HL-60 (cell line): ENCODE data around the gene CUL5.
A peak's percentile ranks its signal among the peaks of the same experiment; 100 is the strongest.

Experiments
- DNase-seq, 2 experiments: peaks; one replicate each; pipeline ENCODE4 v3.0.0-alpha.2; 2010 to 2020; ENCODE audit warnings: low read depth in 1 of 2, low spot score in 1 of 2
- H3K27ac ChIP-seq: fragments of 250-450 bp; sonication (Bioruptor Pico); replicated peaks from 2 replicates; pipeline ENCODE4 v1.5.1; 2020; ENCODE audit warnings: mild to moderate bottlenecking, moderate library complexity
- H3K27me3 ChIP-seq: fragments of 250-450 bp; sonication (Bioruptor Pico); 2 replicates; pipeline ENCODE4 v1.5.1; 2021; ENCODE audit warnings: mild to moderate bottlenecking, moderate library complexity; ENCODE audit not compliant: insufficient read depth, poor library complexity, severe bottlenecking
- H3K4me3 ChIP-seq: replicated peaks from 2 replicates; pipeline ENCODE4 v1.5.1; 2011; ENCODE audit warnings: mild to moderate bottlenecking, control low read depth, low read length; ENCODE audit not compliant: insufficient read depth
- GABPA ChIP-seq: IDR thresholded peaks from 2 replicates; pipeline ENCODE4 v1.6.1; 2012; ENCODE audit warnings: low read depth
- POLR2AphosphoS5 ChIP-seq: IDR thresholded peaks from 2 replicates; pipeline ENCODE4 v1.6.1; 2012; ENCODE audit warnings: low read depth
- REST ChIP-seq: IDR thresholded peaks from 2 replicates; pipeline ENCODE4 v1.6.1; 2012; ENCODE audit warnings: low read depth; ENCODE audit not compliant: insufficient replicate concordance
- SPI1 ChIP-seq: IDR thresholded peaks from 2 replicates; pipeline ENCODE4 v1.6.1; 2012; ENCODE audit warnings: low read depth, mild to moderate bottlenecking, borderline replicate concordance
- TF ChIP-seq, protein P1 (sequence below): IDR thresholded peaks from one replicate; pipeline ENCODE4 v1.5.1; 2011; ENCODE audit warnings: low read length, control low read depth, inconsistent platforms; ENCODE audit not compliant: insufficient read depth

Gene CUL5

GRCh38 chr11:107998761-107999160 lies 9.9 kb upstream of the CUL5 start:
- Histone ChIP-seq H3K4me3 (no peak overlapping the region), H3K27ac (no peak overlapping the region), H3K27me3 (no peaks in the 10 kb centered on the region)
- TF ChIP-seq, protein P1, sequence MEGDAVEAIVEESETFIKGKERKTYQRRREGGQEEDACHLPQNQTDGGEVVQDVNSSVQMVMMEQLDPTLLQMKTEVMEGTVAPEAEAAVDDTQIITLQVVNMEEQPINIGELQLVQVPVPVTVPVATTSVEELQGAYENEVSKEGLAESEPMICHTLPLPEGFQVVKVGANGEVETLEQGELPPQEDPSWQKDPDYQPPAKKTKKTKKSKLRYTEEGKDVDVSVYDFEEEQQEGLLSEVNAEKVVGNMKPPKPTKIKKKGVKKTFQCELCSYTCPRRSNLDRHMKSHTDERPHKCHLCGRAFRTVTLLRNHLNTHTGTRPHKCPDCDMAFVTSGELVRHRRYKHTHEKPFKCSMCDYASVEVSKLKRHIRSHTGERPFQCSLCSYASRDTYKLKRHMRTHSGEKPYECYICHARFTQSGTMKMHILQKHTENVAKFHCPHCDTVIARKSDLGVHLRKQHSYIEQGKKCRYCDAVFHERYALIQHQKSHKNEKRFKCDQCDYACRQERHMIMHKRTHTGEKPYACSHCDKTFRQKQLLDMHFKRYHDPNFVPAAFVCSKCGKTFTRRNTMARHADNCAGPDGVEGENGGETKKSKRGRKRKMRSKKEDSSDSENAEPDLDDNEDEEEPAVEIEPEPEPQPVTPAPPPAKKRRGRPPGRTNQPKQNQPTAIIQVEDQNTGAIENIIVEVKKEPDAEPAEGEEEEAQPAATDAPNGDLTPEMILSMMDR = no peak
- TF ChIP-seq POLR2AphosphoS5 = no peak
- TF ChIP-seq REST = no peak
- no peak for TF ChIP-seq SPI1
- TF ChIP-seq GABPA = no peak
- DNase-seq = no peak

- Histone ChIP-seq H3K27me3 (no peaks in the 10 kb centered on the region), H3K4me3 (no peak overlapping the region), H3K27ac (no peak overlapping the region)
- DNase-seq = peak in 1 of 2 experiments; percentile 41
- TF ChIP-seq REST (no peak), SPI1 (no peak), GABPA (no peak), POLR2AphosphoS5 (no peak)
- TF ChIP-seq, protein P1 = peak; percentile 48
Observed at GRCh38 chr11:107999759-108000455, 8.8 kb upstream of the CUL5 start.

DNA sequence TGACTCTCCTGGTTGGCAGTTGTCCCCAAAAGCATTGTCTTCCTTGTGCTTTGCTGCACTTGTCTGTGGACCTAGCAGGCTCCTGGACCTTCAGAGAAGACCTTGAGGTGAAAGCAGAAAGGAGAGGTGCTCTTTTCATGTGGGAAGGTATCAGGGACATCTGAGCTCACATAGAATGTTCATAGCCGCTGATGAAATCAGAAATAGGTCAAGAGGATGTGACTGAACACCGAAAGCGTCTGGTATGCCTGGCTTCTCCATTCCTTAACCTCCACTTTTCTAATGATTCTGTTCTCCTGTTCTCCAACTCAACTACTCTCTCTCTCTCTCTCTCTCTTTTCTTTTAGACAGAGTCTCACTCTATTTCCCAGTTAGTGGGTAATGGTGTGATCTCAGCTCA lies 6.2 kb upstream of the CUL5 start:
- H3K4me3 ChIP-seq = no peak overlapping the region
- DNase-seq = no peak
- TF ChIP-seq SPI1 (no peak), REST (no peak), POLR2AphosphoS5 (no peak)
- no peak overlapping the region for H3K27ac ChIP-seq
- H3K27me3 ChIP-seq = no peaks in the 10 kb centered on the region

DNA sequence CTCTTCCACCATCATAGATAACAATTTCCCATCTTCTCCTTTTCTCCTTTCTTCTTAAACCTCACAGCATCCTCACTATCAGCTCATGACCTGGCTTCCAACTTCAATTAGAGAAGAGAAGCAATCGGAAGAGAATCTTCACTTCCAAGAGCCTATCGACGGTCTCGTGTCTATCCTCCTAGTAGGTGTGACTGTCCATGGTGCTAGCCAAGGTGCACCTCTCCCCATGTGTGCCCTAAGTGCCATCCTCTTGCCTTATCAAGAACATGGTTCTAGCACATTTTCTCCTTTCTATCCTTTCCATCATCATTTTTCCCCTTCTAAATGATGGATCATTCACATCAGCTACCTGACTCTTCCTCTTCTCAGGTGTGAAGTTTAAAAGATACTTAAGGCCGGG lies 5.1 kb upstream of the CUL5 start:
- TF ChIP-seq POLR2AphosphoS5 (no peak), REST (peak; percentile 88), SPI1 (no peak), GABPA (no peak)
- TF ChIP-seq, protein P1 = no peak
- H3K4me3 ChIP-seq = no peak overlapping the region
- no peak for DNase-seq
- H3K27me3 ChIP-seq = no peaks in the 10 kb centered on the region
- H3K27ac ChIP-seq = no peak overlapping the region
